Lower leg skin (tissue), 4 donors: ENCODE measurements around the gene GLI3. TPM values are rescaled to one million over a fixed set of nuclear protein-coding genes. Genes with fewer than 3 reads are reported as not detected.
A peak's percentile ranks its signal among the peaks of the same experiment; 100 is the strongest.

Experiments used
- DNase-seq, 2 donors: peaks; one replicate each; pipeline ENCODE4 v3.0.0-alpha.2; 2019; ENCODE audit warnings: low spot score in 2 of 2
- H3K4me3 ChIP-seq: fragments of 200-600 bp; sonication (generic); 2 replicates; pipeline ENCODE4 v1.5.1; 2017; ENCODE audit warnings: mild to moderate bottlenecking, low read depth; ENCODE audit not compliant: poor library complexity, severe bottlenecking
- CTCF ChIP-seq, 3 donors: fragments of 450-650 bp; IDR thresholded peaks; one replicate each; pipeline ENCODE4 v1.5.1; 2016; ENCODE audit warnings: antibody characterized with exemption in 3 of 3, mild to moderate bottlenecking in 3 of 3, moderate library complexity in 2 of 3
- POLR2A ChIP-seq, 2 donors: fragments of 450-650 bp; IDR thresholded peaks; one replicate each; pipeline ENCODE4 v1.6.1; 2016 to 2017; ENCODE audit warnings: antibody characterized with exemption in 2 of 2, mild to moderate bottlenecking in 1 of 2, moderate library complexity in 1 of 2
- WGBS, 2 donors: methylation state at CpG; one replicate each; pipeline ENCODE4 v1.1.5; 2018; 5-methylcytosine and 5-hydroxymethylcytosine counted together
- intact Hi-C: fragments of 100-400 bp; cut with DNase I; formaldehyde crosslinking; loops from one replicate; pipeline ENCODE4 v1.15.0; 2023; ENCODE audit warnings: low total_unique reads
- total RNA-seq, 4 donors: library from RNA; depleted of rRNA; stranded (reverse); fragments of >200 nt; gene quantifications; one replicate each; pipeline ENCODE4 v1.1.0, GENCODE V29; 2016

Gene GLI3
- total RNA-seq, 4 donors from 2014 or later, result 16.4 to 28.2 (median 18.3) TPM

DNA sequence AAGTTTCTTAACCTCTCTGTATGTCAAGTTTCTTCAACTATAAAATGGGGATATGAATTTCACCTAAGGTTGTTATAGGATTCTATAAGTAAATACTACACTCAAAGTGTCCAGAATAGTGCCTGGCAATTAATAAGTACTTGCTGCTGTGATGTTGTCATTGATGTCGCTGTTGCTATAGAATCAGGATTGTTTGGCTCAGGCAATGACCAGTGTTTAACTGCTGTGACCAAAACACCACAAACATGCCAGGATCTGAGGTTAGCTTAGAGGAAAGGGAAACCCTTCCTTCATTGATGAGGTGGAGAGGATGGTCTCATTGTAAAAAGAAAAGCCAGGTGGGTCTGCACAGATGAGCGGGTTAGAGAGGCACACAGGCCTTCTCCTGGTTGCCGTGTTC, 311.1 kb downstream of the GLI3 start:
- intact Hi-C loops, result no loop called here
- no peak overlapping the region for H3K4me3 ChIP-seq
- WGBS, 2 donors, result 91 to 96% methylated on average over 3 of the region's 3 CpGs
- no peak for DNase-seq
- TF ChIP-seq CTCF (IDR thresholded peaks at IDR 0.05) (no peak), POLR2A (IDR thresholded peaks at IDR 0.05) (no peak)

DNA sequence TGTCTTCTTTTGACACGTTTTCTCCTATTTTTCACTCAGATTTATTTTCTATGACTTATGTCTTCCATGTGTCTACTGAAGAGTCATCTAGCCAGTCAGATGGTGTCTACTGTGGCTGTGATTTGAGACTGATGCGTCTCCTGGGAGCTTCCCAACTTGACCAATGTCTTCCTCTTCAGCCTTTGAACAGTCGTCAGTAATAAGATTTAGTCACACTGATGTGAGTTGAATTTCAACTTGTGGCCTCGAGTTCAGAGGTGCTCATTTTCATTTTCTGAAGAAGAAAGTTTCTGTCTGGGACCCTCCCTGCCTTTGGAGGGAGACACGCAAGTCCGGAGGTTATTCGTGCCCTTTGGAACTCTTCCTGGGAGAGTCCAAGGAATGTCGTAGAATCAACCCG, 312.2 kb downstream of the GLI3 start:
- TF ChIP-seq CTCF (IDR thresholded peaks at IDR 0.05) (no peak), POLR2A (IDR thresholded peaks at IDR 0.05) (no peak)
- 84 to 88% methylated on average over 9 of the region's 9 CpGs for WGBS, 2 donors
- intact Hi-C loops, result no loop called here
- no peak for DNase-seq
- H3K4me3 ChIP-seq, result no peak overlapping the region

GRCh38 chr7:41922373-41922772, 314.6 kb downstream of the GLI3 start:
- intact Hi-C loops, result no loop called here
- 58 to 60% methylated on average over 2 of the region's 2 CpGs for WGBS, 2 donors
- TF ChIP-seq CTCF (IDR thresholded peaks at IDR 0.05) (no peak), POLR2A (IDR thresholded peaks at IDR 0.05) (no peak)
- H3K4me3 ChIP-seq, result no peak overlapping the region
- no peak for DNase-seq

DNA sequence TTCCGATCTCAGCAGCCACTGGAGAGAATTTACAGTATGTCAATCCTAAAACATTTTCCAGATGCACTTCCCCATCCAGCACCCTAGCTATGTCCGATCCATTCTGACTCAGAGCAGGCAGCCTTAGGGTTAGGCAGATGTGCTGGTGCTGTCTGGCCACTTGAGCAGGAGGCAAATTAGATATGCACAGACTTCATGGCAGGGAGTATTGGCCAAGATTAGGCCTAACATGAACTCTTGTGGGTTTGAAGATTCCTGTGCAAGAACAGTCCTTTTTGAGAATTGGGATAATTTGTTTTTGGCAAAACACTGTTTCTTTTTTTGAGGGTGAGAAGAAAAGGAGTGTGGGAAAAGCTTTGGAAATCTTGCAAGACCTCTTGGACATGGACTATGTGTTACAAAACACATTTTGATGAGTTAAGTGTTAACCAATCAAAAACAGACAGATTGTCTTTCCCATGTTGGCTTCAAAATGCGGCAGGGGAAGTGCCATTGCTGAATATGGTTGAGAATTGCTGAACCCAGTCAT, 315.5 kb downstream of the GLI3 start:
- TF ChIP-seq POLR2A (IDR thresholded peaks at IDR 0.05), result no peak
- TF ChIP-seq CTCF (IDR thresholded peaks at IDR 0.05), result no peak
- no peak overlapping the region for H3K4me3 ChIP-seq
- DNase-seq, result peak in 1 of 2 donors; percentile 38
- intact Hi-C loops, result no loop called here
- WGBS, 2 donors, result 57 to 60% methylated on average over 3 of the region's 3 CpGs

- no peak for DNase-seq
- H3K4me3 ChIP-seq, result no peak overlapping the region
- intact Hi-C loops, result no loop called here
- no peak for TF ChIP-seq POLR2A (IDR thresholded peaks at IDR 0.05)
- TF ChIP-seq CTCF (IDR thresholded peaks at IDR 0.05), result no peak
- 85 to 86% methylated on average over 5 of the region's 5 CpGs for WGBS, 2 donors
Measured at GRCh38 chr7:41918597-41918996, 318.4 kb downstream of the GLI3 start.

DNA sequence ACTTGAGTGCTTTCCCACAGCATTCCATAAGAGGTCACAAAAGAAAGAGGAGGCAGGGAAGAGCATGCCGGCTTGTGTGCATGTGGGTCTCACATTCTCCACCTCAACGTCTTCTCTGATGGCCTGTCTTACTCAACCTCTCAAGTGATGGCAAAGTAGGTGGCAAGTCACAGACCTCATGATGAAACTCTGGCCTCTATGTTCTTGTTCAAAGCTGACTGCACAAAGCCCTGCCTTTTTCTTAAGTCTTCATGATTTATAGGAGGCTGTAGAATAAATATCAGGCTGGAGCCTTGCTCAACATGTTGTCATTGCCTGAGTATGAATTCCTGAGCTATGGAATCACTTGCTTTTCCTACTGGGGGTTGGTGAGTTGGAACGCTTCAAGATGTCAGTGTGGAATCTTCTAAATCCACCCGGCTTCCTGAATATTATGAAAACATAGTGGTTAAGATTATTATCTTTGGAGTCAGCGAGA, 320.5 kb downstream of the GLI3 start:
- intact Hi-C loops, result no loop called here
- H3K4me3 ChIP-seq, result no peak overlapping the region
- WGBS, 2 donors, result 35 to 36% methylated on average over 5 of the region's 5 CpGs
- TF ChIP-seq POLR2A (IDR thresholded peaks at IDR 0.05) (no peak), CTCF (IDR thresholded peaks at IDR 0.05) (no peak)
- peak in 1 of 2 donors; percentile 68 for DNase-seq
